GM10266 (cell line): ENCODE measurements around the gene CDC42EP3.
A peak's percentile ranks its signal among the peaks of the same experiment; 100 is the strongest.

ENCODE experiments used
- DNase-seq: peaks from one replicate; pipeline ENCODE4 v3.0.0; 2012; ENCODE audit errors: extremely low spot score
- CTCF ChIP-seq: IDR thresholded peaks from 2 replicates; pipeline ENCODE4 v1.5.1; 2012; ENCODE audit warnings: mild to moderate bottlenecking, low read depth; ENCODE audit not compliant: control insufficient read depth, insufficient read depth; ENCODE audit errors: missing control alignments

CDC42EP3 gene

GRCh38 chr2:37711308-37711731 is 39.9 kb upstream of the CDC42EP3 start:
- no peak for TF ChIP-seq CTCF
- peak; percentile 28 for DNase-seq

- TF ChIP-seq CTCF, result no peak
- no peak for DNase-seq
Observed at GRCh38 chr2:37709111-37709510, 37.7 kb upstream of the CDC42EP3 start.

GRCh38 chr2:37708146-37708545 is 36.7 kb upstream of the CDC42EP3 start:
- no peak for TF ChIP-seq CTCF
- DNase-seq, result no peak

GRCh38 chr2:37707393-37707792 is 36.0 kb upstream of the CDC42EP3 start:
- no peak for DNase-seq
- TF ChIP-seq CTCF, result no peak

- no peak for TF ChIP-seq CTCF
- no peak for DNase-seq
Observed at GRCh38 chr2:37706334-37707183, 35.1 kb upstream of the CDC42EP3 start.

- DNase-seq, result no peak
- no peak for TF ChIP-seq CTCF
Observed at GRCh38 chr2:37705191-37705590, 33.7 kb upstream of the CDC42EP3 start.

GRCh38 chr2:37698931-37699481 is 27.6 kb upstream of the CDC42EP3 start:
- TF ChIP-seq CTCF, result no peak
- DNase-seq, result no peak
